Measurements from ENCODE around the gene KRCC1.
"Not testable (repeated sequence)": the region's sequence is repeated elsewhere in the genome, so short reads cannot be mapped to it uniquely, and the experiment has no call there.

KRCC1 gene

GRCh38 chr2:88042476-88042875 lies 13.1 kb downstream of the KRCC1 start:
- H3K4me3 Mint-ChIP-seq = no peak overlapping the region
- no peaks in the 10 kb centered on the region for H3K9me3 Mint-ChIP-seq
- no peak overlapping the region for H3K27ac Mint-ChIP-seq
- peaks cover 22% of the 10 kb centered on the region for H3K36me3 Mint-ChIP-seq (ENCODE audit: low read depth)
- H3K27me3 Mint-ChIP-seq (ENCODE audit: low read depth) = no peaks in the 10 kb centered on the region
- peaks cover 11% of the 10 kb centered on the region for H3K4me1 Mint-ChIP-seq (ENCODE audit: low read depth)

GRCh38 chr2:88038263-88039105 lies 17.1 kb downstream of the KRCC1 start:
- H3K4me1 Mint-ChIP-seq (ENCODE audit: low read depth) = peaks cover 7% of the 10 kb centered on the region
- no peak overlapping the region for H3K4me3 Mint-ChIP-seq
- H3K27ac Mint-ChIP-seq = no peak overlapping the region

GRCh38 chr2:88036606-88037005 lies 19.0 kb downstream of the KRCC1 start:
- Mint-ChIP-seq H3K9me3 (no peaks in the 10 kb centered on the region), H3K36me3 (ENCODE audit: low read depth) (peaks cover 45% of the 10 kb centered on the region), H3K27ac (no peak overlapping the region), H3K27me3 (ENCODE audit: low read depth) (no peaks in the 10 kb centered on the region), H3K4me3 (no peak overlapping the region), H3K4me1 (ENCODE audit: low read depth) (peaks cover 4% of the 10 kb centered on the region)

More at GRCh38 chr2:88038263-88039105, 17.1 kb downstream of the KRCC1 start:
- Mint-ChIP-seq H3K36me3 (ENCODE audit: low read depth) (peaks cover 42% of the 10 kb centered on the region), H3K9me3 (no peaks in the 10 kb centered on the region), H3K27me3 (ENCODE audit: low read depth) (no peaks in the 10 kb centered on the region)

DNA sequence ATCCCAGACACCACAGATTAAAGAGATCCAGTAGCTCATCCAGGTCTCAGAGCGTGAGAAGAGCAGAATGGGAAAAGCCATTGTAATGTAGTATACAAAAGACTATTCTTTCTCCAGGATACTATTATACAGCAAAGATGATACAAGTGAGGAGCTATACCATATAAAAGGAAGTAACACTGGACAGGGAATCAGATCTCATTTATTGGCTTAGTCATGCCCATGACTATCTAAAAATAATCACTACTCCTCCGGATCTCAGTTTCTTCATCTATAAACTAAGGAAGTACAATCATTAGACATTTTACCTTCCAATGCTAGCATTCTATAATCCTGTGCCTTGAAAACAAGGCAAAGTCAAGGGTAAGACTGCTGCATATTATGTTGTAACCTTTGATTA lies 19.4 kb downstream of the KRCC1 start:
- Mint-ChIP-seq H3K36me3 (ENCODE audit: low read depth) (peaks cover 45% of the 10 kb centered on the region), H3K4me3 (no peak overlapping the region), H3K9me3 (no peaks in the 10 kb centered on the region), H3K27ac (no peak overlapping the region), H3K27me3 (ENCODE audit: low read depth) (no peaks in the 10 kb centered on the region), H3K4me1 (ENCODE audit: low read depth) (peaks cover 4% of the 10 kb centered on the region)

GRCh38 chr2:88032070-88032702 lies 23.4 kb downstream of the KRCC1 start:
- no peak overlapping the region for H3K4me3 Mint-ChIP-seq
- H3K4me1 Mint-ChIP-seq (ENCODE audit: low read depth) = peaks cover 7% of the 10 kb centered on the region
- no peaks in the 10 kb centered on the region for H3K9me3 Mint-ChIP-seq
- no peaks in the 10 kb centered on the region for H3K27me3 Mint-ChIP-seq (ENCODE audit: low read depth)
- H3K36me3 Mint-ChIP-seq (ENCODE audit: low read depth) = peaks cover 49% of the 10 kb centered on the region
- H3K27ac Mint-ChIP-seq = no peak overlapping the region

- Mint-ChIP-seq H3K27me3 (ENCODE audit: low read depth) (no peaks in the 10 kb centered on the region), H3K36me3 (ENCODE audit: low read depth) (peaks cover 31% of the 10 kb centered on the region), H3K27ac (no peak overlapping the region), H3K4me1 (ENCODE audit: low read depth) (peaks cover 8% of the 10 kb centered on the region), H3K9me3 (no peaks in the 10 kb centered on the region), H3K4me3 (no peak overlapping the region)
Measured at GRCh38 chr2:88028931-88029330, 26.7 kb downstream of the KRCC1 start.

GRCh38 chr2:88027697-88028389 lies 27.7 kb downstream of the KRCC1 start:
- H3K27ac Mint-ChIP-seq = peak overlapping the region; percentile 36
- H3K4me3 Mint-ChIP-seq = peak overlapping the region; percentile 53
- H3K4me1 Mint-ChIP-seq (ENCODE audit: low read depth) = peaks cover 8% of the 10 kb centered on the region
- H3K27me3 Mint-ChIP-seq (ENCODE audit: low read depth) = no peaks in the 10 kb centered on the region
- no peaks in the 10 kb centered on the region for H3K9me3 Mint-ChIP-seq
- peaks cover 27% of the 10 kb centered on the region for H3K36me3 Mint-ChIP-seq (ENCODE audit: low read depth)

DNA sequence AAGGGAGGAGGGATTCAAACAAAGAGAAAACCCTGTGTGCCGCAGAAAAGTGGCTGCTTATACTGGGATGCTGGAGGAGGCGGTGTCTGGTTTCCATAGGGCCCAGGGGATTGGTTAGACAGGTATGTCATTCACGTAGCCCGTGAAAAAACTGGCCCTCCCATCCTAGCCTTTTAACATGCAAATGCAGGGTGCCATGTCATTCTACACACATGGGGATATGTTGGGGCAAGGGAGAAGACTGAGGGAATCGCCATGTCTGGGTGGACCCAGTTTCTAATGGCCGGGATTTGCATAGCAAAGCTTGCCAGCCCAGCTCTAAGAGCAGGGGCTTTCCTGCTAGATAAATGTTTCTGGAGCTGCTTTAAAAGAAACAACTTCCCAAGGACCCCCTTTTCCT lies 31.1 kb downstream of the KRCC1 start:
- no peaks in the 10 kb centered on the region for H3K9me3 Mint-ChIP-seq
- peaks cover 8% of the 10 kb centered on the region for H3K4me1 Mint-ChIP-seq (ENCODE audit: low read depth)
- no peaks in the 10 kb centered on the region for H3K27me3 Mint-ChIP-seq (ENCODE audit: low read depth)
- no peak overlapping the region for H3K4me3 Mint-ChIP-seq
- H3K36me3 Mint-ChIP-seq (ENCODE audit: low read depth) = peaks cover 20% of the 10 kb centered on the region
- H3K27ac Mint-ChIP-seq = no peak overlapping the region

DNA sequence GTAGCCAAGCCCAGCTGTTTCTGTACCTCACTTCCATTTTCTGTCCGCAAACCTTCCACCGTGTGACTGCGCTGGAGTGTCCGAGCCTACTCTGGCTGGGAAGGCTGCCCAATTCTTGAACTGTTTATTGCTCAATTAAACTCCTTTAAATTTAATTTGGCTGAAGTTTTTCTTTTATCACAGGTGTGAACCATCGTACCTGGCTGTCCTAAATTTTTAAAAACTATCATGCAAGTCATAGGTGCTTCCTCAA lies 33.0 kb downstream of the KRCC1 start:
- Mint-ChIP-seq H3K27ac (no peak overlapping the region), H3K4me1 (ENCODE audit: low read depth) (peaks cover 4% of the 10 kb centered on the region), H3K27me3 (ENCODE audit: low read depth) (no peaks in the 10 kb centered on the region)

DNA sequence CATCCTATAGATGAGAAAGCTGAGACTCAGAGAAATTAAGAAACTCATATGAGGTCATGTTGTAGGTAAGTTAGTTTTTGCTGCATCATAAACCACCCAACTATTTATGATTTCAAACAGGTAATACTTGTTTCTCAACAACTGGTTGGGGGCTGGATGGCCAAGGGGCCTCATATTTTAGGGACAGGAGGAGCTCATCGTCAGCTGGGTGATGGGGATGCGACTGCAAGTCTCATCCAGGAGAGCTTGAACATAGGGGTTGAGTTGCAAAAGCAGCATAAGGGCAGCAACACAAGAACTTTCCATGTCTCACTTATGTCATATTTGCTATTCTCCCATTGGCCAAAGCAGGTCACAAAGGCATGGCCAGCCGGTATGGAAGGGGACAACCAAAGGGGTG lies 35.6 kb downstream of the KRCC1 start:
- Mint-ChIP-seq H3K36me3 (ENCODE audit: low read depth) (no peaks in the 10 kb centered on the region), H3K27me3 (ENCODE audit: low read depth) (no peaks in the 10 kb centered on the region), H3K27ac (no peak overlapping the region), H3K4me1 (ENCODE audit: low read depth) (peaks cover 14% of the 10 kb centered on the region), H3K4me3 (no peak overlapping the region), H3K9me3 (no peaks in the 10 kb centered on the region)

More for the DNA sequence above, 33.0 kb downstream of the KRCC1 start:
- Mint-ChIP-seq H3K9me3 (no peaks in the 10 kb centered on the region), H3K36me3 (ENCODE audit: low read depth) (peaks cover 4% of the 10 kb centered on the region), H3K4me3 (no peak overlapping the region)

GRCh38 chr2:88018909-88019308 lies 36.7 kb downstream of the KRCC1 start:
- Mint-ChIP-seq H3K27me3 (ENCODE audit: low read depth) (no peaks in the 10 kb centered on the region), H3K9me3 (no peaks in the 10 kb centered on the region), H3K4me1 (ENCODE audit: low read depth) (peaks cover 14% of the 10 kb centered on the region), H3K27ac (no peak overlapping the region), H3K4me3 (no peak overlapping the region), H3K36me3 (ENCODE audit: low read depth) (no peaks in the 10 kb centered on the region)

- Mint-ChIP-seq H3K4me3 (peak overlapping the region; percentile 97), H3K4me1 (ENCODE audit: low read depth) (peaks cover 14% of the 10 kb centered on the region)
- not testable (repeated sequence) for H3K9me3 Mint-ChIP-seq; H3K36me3 Mint-ChIP-seq (ENCODE audit: low read depth); H3K27me3 Mint-ChIP-seq (ENCODE audit: low read depth); H3K27ac Mint-ChIP-seq
Measured at GRCh38 chr2:88018077-88018805, 37.3 kb downstream of the KRCC1 start.

DNA sequence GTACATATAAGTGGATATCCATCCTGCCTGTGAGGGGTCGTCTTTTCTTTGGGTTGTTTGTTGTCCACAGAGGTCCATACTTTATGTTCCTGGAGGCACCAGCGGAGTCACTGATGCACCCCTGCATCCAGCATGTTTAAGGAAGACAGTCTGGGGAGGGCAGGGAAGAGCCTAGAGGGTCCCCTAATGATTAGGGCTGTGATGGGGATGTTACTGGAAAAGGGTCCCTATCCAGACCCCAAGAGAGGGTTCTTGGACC lies 37.9 kb downstream of the KRCC1 start:
- H3K4me1 Mint-ChIP-seq (ENCODE audit: low read depth) = peaks cover 14% of the 10 kb centered on the region
- not testable (repeated sequence) for H3K36me3 Mint-ChIP-seq (ENCODE audit: low read depth); H3K27me3 Mint-ChIP-seq (ENCODE audit: low read depth); H3K9me3 Mint-ChIP-seq
- H3K4me3 Mint-ChIP-seq = peak overlapping the region; percentile 97
- peak overlapping the region; percentile 99 for H3K27ac Mint-ChIP-seq

- Mint-ChIP-seq H3K4me1 (ENCODE audit: low read depth) (peaks cover 14% of the 10 kb centered on the region), H3K27me3 (ENCODE audit: low read depth) (no peaks in the 10 kb centered on the region), H3K9me3 (no peaks in the 10 kb centered on the region), H3K27ac (peak overlapping the region; percentile 99), H3K36me3 (ENCODE audit: low read depth) (no peaks in the 10 kb centered on the region), H3K4me3 (peak overlapping the region; percentile 97)
Measured at GRCh38 chr2:88016960-88017779, 38.4 kb downstream of the KRCC1 start.

Measured in T-helper 1 cell treated with Interleukin-12 subunit alpha and Interleukin-12 subunit beta and Interleukin-4 antibody, amounts not matched to agents 30 μg/mL and 1 μg/mL, for 36 hours (primary cell).